ENCODE measurements around the gene NPAS2. TPM values are rescaled to one million over a fixed set of nuclear protein-coding genes. Genes with fewer than 3 reads are reported as not detected.

NPAS2 gene
- total RNA-seq, 1 donor from 2014 or later: 8.2 TPM

- no peak for FAIRE-seq
- no peaks in the 10 kb centered on the region for H3K27me3 ChIP-seq (ENCODE audit: control insufficient read depth, insufficient read depth, low read length)
- DNase-seq (ENCODE audit: low read depth): peak; percentile 16
- H3K36me3 ChIP-seq (ENCODE audit: control insufficient read depth, insufficient read depth, low read length): peaks cover 33% of the 10 kb centered on the region
- no peak overlapping the region for H3K4me3 ChIP-seq (ENCODE audit: low read depth, low read length)
- peak; percentile 77 for TF ChIP-seq CTCF (IDR thresholded peaks at IDR 0.05; ENCODE audit: insufficient read depth, low read length, severe bottlenecking)
Observed at GRCh38 chr2:101038455-101039255, 218.7 kb downstream of the NPAS2 start.

- no peak overlapping the region for H3K4me3 ChIP-seq (ENCODE audit: low read depth, low read length)
- no peak for TF ChIP-seq CTCF (IDR thresholded peaks at IDR 0.05; ENCODE audit: insufficient read depth, low read length, severe bottlenecking)
- DNase-seq (ENCODE audit: low read depth): no peak
- FAIRE-seq: no peak
- H3K27me3 ChIP-seq (ENCODE audit: control insufficient read depth, insufficient read depth, low read length): no peaks in the 10 kb centered on the region
- peaks cover 26% of the 10 kb centered on the region for H3K36me3 ChIP-seq (ENCODE audit: control insufficient read depth, insufficient read depth, low read length)
Observed at GRCh38 chr2:101040072-101040471, 220.1 kb downstream of the NPAS2 start.

DNA sequence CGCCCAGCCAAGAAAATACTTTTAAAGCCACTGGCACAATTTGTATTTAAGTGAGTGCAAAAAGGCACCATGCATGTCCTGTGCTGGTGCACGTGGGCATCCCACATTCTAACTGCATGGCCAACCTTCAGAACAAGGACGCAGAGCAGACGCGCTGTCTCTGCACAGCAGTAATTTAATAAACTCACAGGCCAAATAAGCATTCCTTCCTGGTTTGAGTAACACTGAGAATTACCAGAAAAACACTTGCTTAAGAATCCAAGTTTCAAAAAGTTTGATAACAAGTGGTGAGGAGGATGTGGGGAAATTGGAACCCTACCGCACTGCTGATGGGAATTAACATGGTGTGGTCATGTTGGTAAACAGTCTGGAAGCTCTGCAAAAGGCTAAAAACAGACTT lies 220.8 kb downstream of the NPAS2 start:
- no peak for TF ChIP-seq CTCF (IDR thresholded peaks at IDR 0.05; ENCODE audit: insufficient read depth, low read length, severe bottlenecking)
- Histone ChIP-seq H3K4me3 (ENCODE audit: low read depth, low read length) (no peak overlapping the region), H3K36me3 (ENCODE audit: control insufficient read depth, insufficient read depth, low read length) (peaks cover 23% of the 10 kb centered on the region), H3K27me3 (ENCODE audit: control insufficient read depth, insufficient read depth, low read length) (no peaks in the 10 kb centered on the region)
- DNase-seq (ENCODE audit: low read depth) (no peak), FAIRE-seq (no peak)

DNA sequence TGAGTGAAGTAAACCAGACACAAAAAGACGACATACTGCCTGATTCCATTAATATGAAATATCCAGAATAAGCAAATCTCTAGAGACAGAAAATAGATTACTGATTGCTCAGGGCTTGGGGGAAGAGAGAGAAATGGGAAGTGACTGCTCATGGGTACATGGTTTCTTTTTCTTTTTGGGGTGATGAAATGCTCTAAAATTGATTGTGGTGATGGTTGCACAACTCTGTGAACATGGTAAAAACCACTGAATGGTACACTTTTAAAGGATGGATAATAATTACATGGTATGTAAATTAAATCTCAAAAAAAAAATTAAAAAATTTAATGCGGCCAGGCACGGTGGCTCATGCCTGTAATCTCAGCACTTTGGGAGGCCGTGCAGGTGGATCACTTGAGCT lies 221.5 kb downstream of the NPAS2 start:
- no peak for FAIRE-seq
- Histone ChIP-seq H3K4me3 (ENCODE audit: low read depth, low read length) (no peak overlapping the region), H3K27me3 (ENCODE audit: control insufficient read depth, insufficient read depth, low read length) (no peaks in the 10 kb centered on the region), H3K36me3 (ENCODE audit: control insufficient read depth, insufficient read depth, low read length) (peaks cover 22% of the 10 kb centered on the region)
- TF ChIP-seq CTCF (IDR thresholded peaks at IDR 0.05; ENCODE audit: insufficient read depth, low read length, severe bottlenecking): no peak
- DNase-seq (ENCODE audit: low read depth): no peak

DNA sequence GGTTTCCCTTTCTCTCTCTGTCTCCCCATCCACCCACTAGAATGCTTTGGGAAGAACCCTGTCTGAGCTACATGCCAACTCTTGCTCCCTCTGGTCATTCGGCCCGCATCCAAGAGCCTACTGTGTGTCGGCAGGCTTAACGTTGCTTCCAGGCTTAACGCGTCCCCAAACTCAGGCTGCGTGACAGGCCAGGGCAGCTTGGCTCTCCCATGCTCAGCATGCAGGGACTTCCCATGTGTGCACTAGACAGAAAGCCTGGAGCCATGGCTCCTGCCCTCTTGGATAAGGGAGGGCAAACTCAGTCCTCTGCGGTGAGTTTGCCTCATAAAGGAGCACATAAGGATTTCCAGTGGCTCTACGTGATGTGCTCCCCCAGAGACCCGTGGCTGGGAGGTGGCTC lies 225.4 kb downstream of the NPAS2 start:
- no peak for FAIRE-seq
- H3K4me3 ChIP-seq (ENCODE audit: low read depth, low read length): no peak overlapping the region
- no peaks in the 10 kb centered on the region for H3K27me3 ChIP-seq (ENCODE audit: control insufficient read depth, insufficient read depth, low read length)
- peaks cover 12% of the 10 kb centered on the region for H3K36me3 ChIP-seq (ENCODE audit: control insufficient read depth, insufficient read depth, low read length)
- DNase-seq (ENCODE audit: low read depth): no peak
- no peak for TF ChIP-seq CTCF (IDR thresholded peaks at IDR 0.05; ENCODE audit: insufficient read depth, low read length, severe bottlenecking)

Other genes starting within 250 kb of the NPAS2 start
- 1,721 and 2,143 TPM in 2 replicates for gene RPL31, start 182.2 kb downstream of the NPAS2 start, total RNA-seq